ENCODE measurements around the gene ST8SIA6. TPM values are rescaled to one million over a fixed set of nuclear protein-coding genes. Genes with fewer than 3 reads are reported as not detected.
"Not testable (repeated sequence)": the region's sequence is repeated elsewhere in the genome, so short reads cannot be mapped to it uniquely, and the experiment has no call there.

ST8SIA6 gene, protein sequence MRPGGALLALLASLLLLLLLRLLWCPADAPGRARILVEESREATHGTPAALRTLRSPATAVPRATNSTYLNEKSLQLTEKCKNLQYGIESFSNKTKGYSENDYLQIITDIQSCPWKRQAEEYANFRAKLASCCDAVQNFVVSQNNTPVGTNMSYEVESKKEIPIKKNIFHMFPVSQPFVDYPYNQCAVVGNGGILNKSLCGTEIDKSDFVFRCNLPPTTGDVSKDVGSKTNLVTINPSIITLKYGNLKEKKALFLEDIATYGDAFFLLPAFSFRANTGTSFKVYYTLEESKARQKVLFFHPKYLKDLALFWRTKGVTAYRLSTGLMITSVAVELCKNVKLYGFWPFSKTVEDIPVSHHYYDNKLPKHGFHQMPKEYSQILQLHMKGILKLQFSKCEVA
- total RNA-seq: 0.35 TPM
- long read RNA-seq: 0 reads

DNA sequence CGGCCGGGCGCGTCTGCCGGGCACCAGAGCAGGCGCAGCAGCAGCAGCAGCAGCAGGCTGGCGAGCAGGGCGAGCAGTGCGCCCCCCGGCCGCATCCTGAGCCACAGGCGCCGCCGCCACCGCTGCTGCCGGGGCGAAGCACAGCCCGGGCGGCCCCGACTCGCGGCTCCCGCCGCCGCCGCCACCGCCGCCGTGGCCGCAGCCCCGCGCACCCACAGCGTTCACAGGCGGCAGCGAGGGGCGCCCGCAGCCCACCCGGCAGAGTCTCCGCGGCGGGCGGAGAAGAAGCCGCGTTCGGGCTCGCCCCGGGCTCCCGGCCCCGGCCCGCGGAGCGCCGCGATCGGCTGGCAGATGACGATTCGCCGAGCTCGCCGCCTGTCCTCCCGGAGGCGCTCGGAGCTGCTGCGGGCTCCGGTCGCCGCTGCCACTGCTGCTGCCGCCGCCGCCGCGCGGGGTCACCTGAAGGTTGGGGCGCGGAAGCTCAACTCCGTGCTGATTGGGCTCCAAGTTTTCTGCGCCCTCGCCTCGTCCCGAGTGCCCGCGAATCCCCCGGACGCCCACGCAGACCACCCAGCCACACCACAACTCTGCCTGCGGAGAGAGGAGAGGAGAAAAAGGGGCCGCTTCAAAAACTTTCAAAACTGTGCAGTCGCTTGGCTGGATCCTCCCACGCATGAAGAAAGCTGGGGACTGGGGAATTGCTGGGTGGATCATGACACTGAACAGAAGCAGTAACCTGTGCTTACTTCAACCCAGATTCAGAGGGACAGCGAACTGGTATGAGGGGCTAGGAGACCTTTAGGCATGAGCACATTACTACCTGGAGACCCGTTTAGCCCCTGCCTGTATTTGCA is at the start of gene ST8SIA6:
Gene ST8SIA6 (minus strand): TSS at position 435 of the 854 bp plus-strand sequence. CDS start 340 bp downstream, at position 95.
- no peak for DNase-seq (ENCODE audit: low spot score)

GRCh38 chr10:17503795-17504194 is 49.4 kb upstream of the ST8SIA6 start:
- DNase-seq (ENCODE audit: low spot score): no peak

GRCh38 chr10:17502814-17503213 is 48.4 kb upstream of the ST8SIA6 start:
- no peak for DNase-seq (ENCODE audit: low spot score)

DNA sequence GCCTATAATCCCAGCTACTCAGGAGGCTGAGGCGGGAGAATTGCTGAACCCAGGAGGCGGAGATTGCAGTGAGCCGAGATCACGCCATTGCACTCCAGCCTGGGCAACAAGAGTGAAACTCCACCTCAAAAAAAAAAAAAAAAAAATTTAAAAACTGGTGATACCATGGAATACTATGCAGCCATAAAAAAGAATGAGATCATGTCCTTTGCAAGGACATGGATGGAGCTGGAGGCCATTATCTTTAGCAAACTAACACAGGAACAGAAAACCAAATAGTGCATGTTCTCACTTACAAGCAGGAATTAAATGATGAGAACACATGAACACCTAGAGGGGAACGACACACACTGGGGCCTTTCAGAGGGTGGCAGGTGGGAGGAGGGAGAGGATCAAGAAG is 44.6 kb upstream of the ST8SIA6 start:
- DNase-seq (ENCODE audit: low spot score): not testable (repeated sequence)

DNA sequence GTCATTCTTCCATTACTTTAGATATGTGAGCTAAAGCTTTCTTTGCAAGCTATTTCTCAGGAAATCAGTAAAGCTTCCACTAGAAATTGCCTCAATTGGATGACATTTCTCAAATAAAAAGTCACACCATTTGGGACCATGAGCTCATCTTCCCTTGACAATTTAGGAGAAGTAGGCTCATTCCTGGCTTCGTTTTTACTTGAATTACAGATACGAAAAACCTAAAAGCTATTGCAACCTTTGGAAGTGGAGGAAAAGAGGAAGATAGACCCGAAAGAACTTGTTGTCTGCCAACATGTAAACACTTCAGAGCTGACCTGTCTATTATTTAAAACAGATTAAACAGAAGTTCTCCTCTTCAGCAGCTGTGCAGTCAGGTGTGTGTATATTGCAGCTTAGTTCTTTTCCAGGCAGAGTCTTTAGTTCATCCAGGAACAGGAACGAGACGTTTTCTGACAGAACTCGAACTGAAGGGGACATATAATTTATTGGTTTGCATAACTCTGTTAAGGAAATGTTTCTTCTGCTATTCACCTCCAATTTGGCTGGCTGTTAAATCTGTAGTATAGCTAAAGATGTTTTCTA is 43.1 kb upstream of the ST8SIA6 start:
- DNase-seq (ENCODE audit: low spot score): no peak

- DNase-seq (ENCODE audit: low spot score): no peak
Measured at GRCh38 chr10:17494626-17495260, 40.3 kb upstream of the ST8SIA6 start.

GRCh38 chr10:17488848-17489247 is 34.5 kb upstream of the ST8SIA6 start:
- no peak for DNase-seq (ENCODE audit: low spot score)

DNA sequence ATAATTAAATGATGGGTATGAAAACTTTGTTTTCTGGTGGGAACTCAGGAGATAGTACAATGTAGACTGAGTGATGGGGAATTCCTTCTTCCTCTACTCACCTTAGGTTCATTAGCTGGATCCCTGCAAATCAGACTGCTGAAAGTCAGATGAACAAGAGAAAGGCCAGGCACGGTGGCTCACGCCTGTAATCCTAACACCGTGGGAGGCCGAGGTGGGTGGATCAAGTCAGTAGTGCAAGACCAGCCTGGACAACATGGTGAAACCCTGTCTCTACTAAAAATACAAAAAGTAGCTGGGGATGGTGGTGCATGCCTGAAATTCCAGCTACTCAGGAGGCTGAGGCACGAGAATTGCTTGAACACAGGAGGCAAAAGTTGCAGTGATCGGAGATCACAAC is 28.7 kb upstream of the ST8SIA6 start:
- no peak for DNase-seq (ENCODE audit: low spot score)

GRCh38 chr10:17479822-17480221 is 25.4 kb upstream of the ST8SIA6 start:
- DNase-seq (ENCODE audit: low spot score): no peak

GRCh38 chr10:17479015-17479615 is 24.7 kb upstream of the ST8SIA6 start:
- no peak for DNase-seq (ENCODE audit: low spot score)

GRCh38 chr10:17476073-17476472 is 21.7 kb upstream of the ST8SIA6 start:
- DNase-seq (ENCODE audit: low spot score): no peak

- no peak for DNase-seq (ENCODE audit: low spot score)
Measured at GRCh38 chr10:17475661-17476060, 21.3 kb upstream of the ST8SIA6 start.

GRCh38 chr10:17474595-17475323 is 20.4 kb upstream of the ST8SIA6 start:
- DNase-seq (ENCODE audit: low spot score): no peak

GRCh38 chr10:17473228-17473950 is 19.0 kb upstream of the ST8SIA6 start:
- DNase-seq (ENCODE audit: low spot score): no peak

DNA sequence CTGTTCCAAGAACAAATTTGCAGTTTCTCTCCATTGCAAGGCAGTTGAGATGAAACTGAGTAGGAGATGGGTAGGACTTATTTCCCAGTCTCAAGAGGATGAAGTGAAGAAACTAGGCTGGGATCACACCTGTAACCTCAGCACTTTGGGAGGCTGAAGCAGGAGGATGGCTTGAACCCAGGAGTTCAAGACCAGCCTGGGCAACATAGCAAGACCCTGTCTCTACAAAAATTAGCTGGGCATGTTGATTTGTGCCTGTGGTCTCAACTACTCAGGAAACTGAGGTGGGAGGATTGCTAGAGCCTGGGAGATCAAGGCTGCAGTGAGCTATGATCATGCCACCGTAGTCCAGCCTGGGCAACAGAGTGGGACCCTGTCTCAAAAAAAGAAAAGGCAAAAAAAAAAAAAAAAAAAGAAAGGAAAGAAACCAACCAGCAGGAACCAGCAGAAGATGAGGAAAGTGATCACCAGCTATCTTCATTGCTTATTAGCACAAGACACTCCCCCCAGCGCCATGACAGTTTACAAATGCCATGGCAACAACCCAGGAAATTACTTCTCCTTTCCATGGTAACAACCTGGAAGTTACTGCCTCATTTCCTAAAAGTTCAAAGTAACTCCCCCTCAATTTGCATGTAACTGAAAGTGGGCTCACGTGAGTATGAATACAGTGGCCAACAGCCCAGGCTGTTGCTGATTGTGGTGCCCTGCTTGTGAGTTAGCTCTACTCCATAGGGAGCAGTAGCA is 18.3 kb upstream of the ST8SIA6 start:
- DNase-seq (ENCODE audit: low spot score): no peak

DNA sequence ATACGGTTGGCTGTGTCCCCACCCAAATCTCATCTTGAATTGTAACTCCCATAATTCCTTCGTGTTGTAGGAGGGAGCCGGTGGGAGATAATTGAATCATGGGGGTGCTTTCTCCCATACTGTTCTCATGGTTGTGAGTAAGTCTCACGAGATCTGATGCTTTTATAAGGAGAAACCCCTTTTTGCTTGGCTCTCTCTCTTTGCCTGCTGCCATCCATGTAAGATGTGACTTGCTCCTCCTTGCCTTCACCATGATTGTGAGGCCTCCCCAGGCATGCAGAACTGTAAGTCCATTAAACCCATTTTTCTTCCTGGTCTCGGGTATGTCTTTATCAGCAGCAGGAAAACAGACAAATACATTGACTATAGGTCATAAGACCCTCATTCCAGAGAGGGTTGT is 15.9 kb upstream of the ST8SIA6 start:
- no peak for DNase-seq (ENCODE audit: low spot score)

GRCh38 chr10:17465328-17466125 is 11.1 kb upstream of the ST8SIA6 start:
- no peak for DNase-seq (ENCODE audit: low spot score)

DNA sequence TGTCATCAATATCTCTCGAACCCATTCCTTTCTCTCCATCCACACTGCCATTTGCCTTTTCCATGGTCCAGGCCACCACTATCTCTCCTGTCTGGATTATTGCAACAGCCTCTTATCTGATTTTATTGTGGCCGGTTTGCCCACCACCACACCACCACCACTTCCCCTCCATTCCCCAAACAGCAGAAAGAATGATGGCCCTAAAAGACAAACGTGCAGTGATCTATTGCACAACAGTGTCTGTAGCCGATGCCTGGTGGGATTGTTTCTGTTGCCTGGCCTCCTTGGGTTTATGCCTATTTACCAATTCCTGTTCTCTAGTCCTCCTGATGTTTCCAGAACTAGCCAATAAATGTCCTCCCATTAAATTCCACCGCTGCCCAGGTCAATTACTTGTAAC is 10.2 kb upstream of the ST8SIA6 start:
- no peak for DNase-seq (ENCODE audit: low spot score)

Data from mesenteric fat pad (tissue), 1 donor.